ENCODE data around the gene ZBTB26.

The ZBTB26 gene

GRCh38 chr9:122949696-122950095 is 18.4 kb upstream of the ZBTB26 start:
- peaks cover 0 to 5% of the 10 kb centered on the region in 2 experiments for H3K36me3 ChIP-seq (ENCODE audit: control insufficient read depth in 1 of 2, insufficient read depth in 2 of 2, low read depth in 1 of 2, low read length in 2 of 2)
- no peak overlapping the region for H4K91ac ChIP-seq (ENCODE audit: low read length)
- no peak overlapping the region for H4K8ac ChIP-seq (ENCODE audit: low read length)
- no peak for DNase-seq
- no peak overlapping the region for H3K18ac ChIP-seq (ENCODE audit: low read depth in 1 of 2, low read length in 2 of 2)
- H3K23ac ChIP-seq (ENCODE audit: low read length in 2 of 2) = no peak overlapping the region
- no peak overlapping the region for H3K9ac ChIP-seq (ENCODE audit: low read length)
- H2AK5ac ChIP-seq (ENCODE audit: low read length, severe bottlenecking) = no peak overlapping the region
- no peak overlapping the region for H3K14ac ChIP-seq (ENCODE audit: low read length in 2 of 2)
- no peak overlapping the region for H2BK12ac ChIP-seq (ENCODE audit: low read length in 2 of 2)
- no peak overlapping the region for H2AFZ ChIP-seq (ENCODE audit: low read depth, low read length)
- H3K4me3 ChIP-seq (ENCODE audit: insufficient read depth in 1 of 2, low read depth in 1 of 2, low read length in 2 of 2) = no peak overlapping the region
- no peaks in the 10 kb centered on the region for H3K4me1 ChIP-seq (ENCODE audit: control insufficient read depth, insufficient read depth, low read depth, low read length)
- H2BK120ac ChIP-seq (ENCODE audit: low read depth, low read length) = no peak overlapping the region
- no peak overlapping the region for H3K4ac ChIP-seq (ENCODE audit: low read depth in 1 of 2, low read length in 2 of 2)
- no peak overlapping the region for H2BK15ac ChIP-seq (ENCODE audit: low read depth, poor library complexity, severe bottlenecking)
- no peaks in the 10 kb centered on the region for H3K9me3 ChIP-seq (ENCODE audit: control insufficient read depth, low read length)
- 98% methylated on average over 1 of the region's 1 CpG for WGBS
- H3K27ac ChIP-seq (ENCODE audit: low read length, poor library complexity, severe bottlenecking) = no peak overlapping the region
- no peak overlapping the region for H3K4me2 ChIP-seq (ENCODE audit: low read length, poor library complexity, severe bottlenecking)
- no peaks in the 10 kb centered on the region for H3K27me3 ChIP-seq (ENCODE audit: control insufficient read depth in 1 of 2, insufficient read depth in 1 of 2, low read length in 2 of 2)
- H2BK5ac ChIP-seq (ENCODE audit: low read depth, low read length, poor library complexity, severe bottlenecking) = no peak overlapping the region
- H3K79me1 ChIP-seq (replicated peaks; ENCODE audit: low read length, poor library complexity, severe bottlenecking) = peaks cover 1% of the 10 kb centered on the region

- no peak overlapping the region for H2BK12ac ChIP-seq (ENCODE audit: low read length in 2 of 2)
- no peak overlapping the region for H3K14ac ChIP-seq (ENCODE audit: low read length in 2 of 2)
- no peak overlapping the region for H2AK5ac ChIP-seq (ENCODE audit: low read length, severe bottlenecking)
- H3K18ac ChIP-seq (ENCODE audit: low read depth in 1 of 2, low read length in 2 of 2) = no peak overlapping the region
- H3K9ac ChIP-seq (ENCODE audit: low read length) = no peak overlapping the region
- WGBS = 100% methylated on average over 1 of the region's 3 CpGs
- peaks cover 2% of the 10 kb centered on the region for H3K4me1 ChIP-seq (ENCODE audit: control insufficient read depth, insufficient read depth, low read depth, low read length)
- H3K27me3 ChIP-seq (ENCODE audit: control insufficient read depth in 1 of 2, insufficient read depth in 1 of 2, low read length in 2 of 2) = no peaks in the 10 kb centered on the region
- H2BK5ac ChIP-seq (ENCODE audit: low read depth, low read length, poor library complexity, severe bottlenecking) = no peak overlapping the region
- H3K23ac ChIP-seq (ENCODE audit: low read length in 2 of 2) = no peak overlapping the region
- H3K4me3 ChIP-seq (ENCODE audit: insufficient read depth in 1 of 2, low read depth in 1 of 2, low read length in 2 of 2) = no peak overlapping the region
- no peaks in the 10 kb centered on the region for H3K9me3 ChIP-seq (ENCODE audit: control insufficient read depth, low read length)
- no peak for DNase-seq
- no peak overlapping the region for H2AFZ ChIP-seq (ENCODE audit: low read depth, low read length)
- H3K27ac ChIP-seq (ENCODE audit: low read length, poor library complexity, severe bottlenecking) = no peak overlapping the region
- no peak overlapping the region for H4K91ac ChIP-seq (ENCODE audit: low read length)
- H4K8ac ChIP-seq (ENCODE audit: low read length) = no peak overlapping the region
- peaks cover 0 to 8% of the 10 kb centered on the region in 2 experiments for H3K36me3 ChIP-seq (ENCODE audit: control insufficient read depth in 1 of 2, insufficient read depth in 2 of 2, low read depth in 1 of 2, low read length in 2 of 2)
- no peak overlapping the region for H2BK15ac ChIP-seq (ENCODE audit: low read depth, poor library complexity, severe bottlenecking)
- H2BK120ac ChIP-seq (ENCODE audit: low read depth, low read length) = no peak overlapping the region
- peaks cover 1% of the 10 kb centered on the region for H3K79me1 ChIP-seq (replicated peaks; ENCODE audit: low read length, poor library complexity, severe bottlenecking)
- H3K4me2 ChIP-seq (ENCODE audit: low read length, poor library complexity, severe bottlenecking) = no peak overlapping the region
- H3K4ac ChIP-seq (ENCODE audit: low read depth in 1 of 2, low read length in 2 of 2) = no peak overlapping the region
These were observed 17.0 kb upstream of the ZBTB26 start for GRCh38 chr9:122948313-122948712.

GRCh38 chr9:122946461-122947005 is 15.2 kb upstream of the ZBTB26 start:
- Histone ChIP-seq H3K79me1 (replicated peaks; ENCODE audit: low read length, poor library complexity, severe bottlenecking) (no peaks in the 10 kb centered on the region), H3K4me3 (ENCODE audit: insufficient read depth in 1 of 2, low read depth in 1 of 2, low read length in 2 of 2) (no peak overlapping the region), H3K36me3 (ENCODE audit: control insufficient read depth in 1 of 2, insufficient read depth in 2 of 2, low read depth in 1 of 2, low read length in 2 of 2) (peaks cover 0 to 8% of the 10 kb centered on the region in 2 experiments), H4K91ac (ENCODE audit: low read length) (no peak overlapping the region), H2BK12ac (ENCODE audit: low read length in 2 of 2) (no peak overlapping the region), H3K23ac (ENCODE audit: low read length in 2 of 2) (no peak overlapping the region), H2BK5ac (ENCODE audit: low read depth, low read length, poor library complexity, severe bottlenecking) (no peak overlapping the region), H3K4ac (ENCODE audit: low read depth in 1 of 2, low read length in 2 of 2) (no peak overlapping the region), H3K18ac (ENCODE audit: low read depth in 1 of 2, low read length in 2 of 2) (no peak overlapping the region), H4K8ac (ENCODE audit: low read length) (no peak overlapping the region), H3K27me3 (ENCODE audit: control insufficient read depth in 1 of 2, insufficient read depth in 1 of 2, low read length in 2 of 2) (no peaks in the 10 kb centered on the region), H2BK15ac (ENCODE audit: low read depth, poor library complexity, severe bottlenecking) (no peak overlapping the region), H3K9ac (ENCODE audit: low read length) (no peak overlapping the region), H2AFZ (ENCODE audit: low read depth, low read length) (no peak overlapping the region), H3K27ac (ENCODE audit: low read length, poor library complexity, severe bottlenecking) (no peak overlapping the region), H3K14ac (ENCODE audit: low read length in 2 of 2) (no peak overlapping the region), H2BK120ac (ENCODE audit: low read depth, low read length) (no peak overlapping the region), H3K9me3 (ENCODE audit: control insufficient read depth, low read length) (no peaks in the 10 kb centered on the region), H3K4me2 (ENCODE audit: low read length, poor library complexity, severe bottlenecking) (no peak overlapping the region), H2AK5ac (ENCODE audit: low read length, severe bottlenecking) (no peak overlapping the region), H3K4me1 (ENCODE audit: control insufficient read depth, insufficient read depth, low read depth, low read length) (peaks cover 5% of the 10 kb centered on the region)
- WGBS = no CpG with 5 or more reads among the region's 1 CpG
- DNase-seq = no peak

GRCh38 chr9:122944960-122945888 is 13.9 kb upstream of the ZBTB26 start:
- WGBS = 100% methylated on average over 1 of the region's 4 CpGs
- no peak overlapping the region for H2AK5ac ChIP-seq (ENCODE audit: low read length, severe bottlenecking)

More at GRCh38 chr9:122944960-122945888, 13.9 kb upstream of the ZBTB26 start:
- Histone ChIP-seq H3K9ac (ENCODE audit: low read length) (no peak overlapping the region), H3K9me3 (ENCODE audit: control insufficient read depth, low read length) (no peaks in the 10 kb centered on the region), H3K4me3 (ENCODE audit: insufficient read depth in 1 of 2, low read depth in 1 of 2, low read length in 2 of 2) (no peak overlapping the region), H2BK12ac (ENCODE audit: low read length in 2 of 2) (no peak overlapping the region), H2BK15ac (ENCODE audit: low read depth, poor library complexity, severe bottlenecking) (no peak overlapping the region), H3K79me1 (replicated peaks; ENCODE audit: low read length, poor library complexity, severe bottlenecking) (no peaks in the 10 kb centered on the region), H2AFZ (ENCODE audit: low read depth, low read length) (no peak overlapping the region), H3K14ac (ENCODE audit: low read length in 2 of 2) (no peak overlapping the region), H4K91ac (ENCODE audit: low read length) (no peak overlapping the region), H2BK5ac (ENCODE audit: low read depth, low read length, poor library complexity, severe bottlenecking) (no peak overlapping the region), H4K8ac (ENCODE audit: low read length) (no peak overlapping the region), H3K27ac (ENCODE audit: low read length, poor library complexity, severe bottlenecking) (no peak overlapping the region), H2BK120ac (ENCODE audit: low read depth, low read length) (no peak overlapping the region), H3K23ac (ENCODE audit: low read length in 2 of 2) (no peak overlapping the region), H3K4me1 (ENCODE audit: control insufficient read depth, insufficient read depth, low read depth, low read length) (peaks cover 5% of the 10 kb centered on the region), H3K27me3 (ENCODE audit: control insufficient read depth in 1 of 2, insufficient read depth in 1 of 2, low read length in 2 of 2) (no peaks in the 10 kb centered on the region), H3K4ac (ENCODE audit: low read depth in 1 of 2, low read length in 2 of 2) (no peak overlapping the region), H3K36me3 (ENCODE audit: control insufficient read depth in 1 of 2, insufficient read depth in 2 of 2, low read depth in 1 of 2, low read length in 2 of 2) (peaks cover 0 to 8% of the 10 kb centered on the region in 2 experiments), H3K4me2 (ENCODE audit: low read length, poor library complexity, severe bottlenecking) (no peak overlapping the region), H3K18ac (ENCODE audit: low read depth in 1 of 2, low read length in 2 of 2) (no peak overlapping the region)
- peak; percentile 47 for DNase-seq
